ENCODE results near the gene EPHB1.

The EPHB1 gene

GRCh38 chr3:134854254-134854653, 59.2 kb downstream of the EPHB1 start:
- no peak for DNase-seq

DNA sequence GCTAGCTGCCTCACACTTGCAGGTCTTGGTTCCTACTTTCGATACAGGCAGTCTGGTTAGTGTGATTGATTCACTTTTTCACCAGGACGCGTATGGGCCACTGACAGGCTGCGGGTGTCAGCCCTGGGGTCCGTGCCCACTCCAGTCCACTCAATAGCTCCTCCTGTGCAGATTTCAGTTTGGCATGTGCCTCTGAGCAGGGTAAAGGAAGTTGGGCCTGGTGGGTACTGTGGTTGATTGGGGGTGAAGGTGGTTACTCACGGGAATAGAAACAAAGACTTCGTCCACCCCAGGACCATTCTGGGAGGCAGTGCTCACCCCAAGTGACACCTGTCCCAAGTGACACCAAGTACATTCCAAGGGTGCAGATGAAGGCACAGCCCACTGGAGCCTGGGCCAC, 62.3 kb downstream of the EPHB1 start:
- no peak for DNase-seq

DNA sequence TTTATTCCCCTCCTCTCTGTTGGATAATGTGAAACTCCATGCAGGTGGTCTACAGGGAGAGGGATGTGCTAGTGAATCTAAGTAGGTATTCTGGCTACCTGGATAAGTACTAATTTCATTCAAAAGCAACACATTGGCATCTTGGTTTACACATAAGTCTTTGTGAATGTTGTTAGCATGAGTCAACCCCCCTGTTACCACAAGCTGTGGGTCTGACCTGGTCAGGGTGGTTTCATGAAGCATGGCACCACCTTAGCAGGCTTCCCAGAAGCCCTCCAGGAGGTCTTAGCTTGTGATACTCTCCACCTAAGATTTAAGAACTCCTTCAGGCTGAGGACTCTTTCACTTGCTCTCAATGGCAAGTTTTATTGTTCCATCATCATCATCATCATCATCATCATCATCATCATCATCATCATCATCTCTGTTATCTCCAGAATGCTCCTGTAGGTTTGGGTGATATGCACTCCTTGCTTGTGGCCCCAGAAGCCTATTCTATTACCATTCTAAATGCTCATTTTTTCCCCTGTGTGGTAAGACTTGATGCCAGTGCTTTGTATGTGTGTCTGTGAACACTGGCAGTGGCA, 62.8 kb downstream of the EPHB1 start:
- DNase-seq = no peak

DNA sequence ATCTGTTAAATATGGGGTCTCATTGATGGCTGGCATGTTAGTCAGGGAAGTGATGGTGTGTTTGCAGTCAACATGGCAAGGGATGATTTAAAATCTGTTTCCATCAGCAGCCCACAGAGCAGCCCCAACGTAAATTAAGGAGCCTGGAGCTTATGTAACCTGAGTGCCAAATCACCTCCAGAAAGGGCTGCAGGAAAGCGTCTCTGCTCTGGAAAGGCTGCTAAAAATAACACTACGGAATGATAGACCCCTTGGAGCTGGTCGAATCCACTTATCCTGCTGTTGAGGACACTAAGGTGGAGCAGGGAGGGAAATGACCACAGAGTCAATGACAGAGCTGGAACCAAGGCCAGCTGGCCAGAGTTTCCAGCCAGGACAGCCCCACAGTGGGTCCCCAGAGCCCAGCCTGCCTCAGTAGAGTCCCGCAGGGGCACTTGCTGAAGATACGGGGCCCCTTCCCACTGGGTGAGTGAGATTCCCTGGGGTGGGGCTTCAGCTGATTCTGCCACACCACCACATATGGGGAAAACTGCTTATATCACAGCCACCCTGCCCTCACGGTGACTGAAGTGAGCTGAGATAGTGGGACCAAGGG, 63.5 kb downstream of the EPHB1 start:
- no peak for DNase-seq

DNA sequence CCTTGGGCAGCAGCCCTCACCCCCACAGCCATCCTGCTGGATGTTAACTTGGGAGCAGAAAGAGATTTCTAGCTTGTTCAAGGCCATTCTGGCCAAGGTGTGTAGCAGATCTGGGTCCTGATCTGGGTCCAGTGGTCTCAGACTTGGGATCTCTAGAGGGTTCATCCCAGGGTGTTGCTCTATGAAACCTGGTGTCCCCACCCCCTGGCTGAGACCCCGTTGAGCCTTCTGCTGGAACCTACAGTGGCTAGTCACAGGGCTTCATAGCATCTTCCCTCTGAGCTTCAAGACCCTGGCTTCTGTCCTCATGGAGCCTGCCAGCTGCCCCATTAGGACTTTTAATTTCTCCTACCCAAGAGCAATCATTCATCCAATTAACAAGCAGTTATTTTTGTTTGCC, 64.3 kb downstream of the EPHB1 start:
- DNase-seq = no peak

GRCh38 chr3:134860141-134860540, 65.1 kb downstream of the EPHB1 start:
- no peak for DNase-seq

- DNase-seq = no peak
Measured at GRCh38 chr3:134863915-134864314, 68.9 kb downstream of the EPHB1 start.

- no peak for DNase-seq
Measured at GRCh38 chr3:134864636-134865035, 69.6 kb downstream of the EPHB1 start.

- no peak for DNase-seq
Measured at GRCh38 chr3:134867277-134867676, 72.2 kb downstream of the EPHB1 start.

- peak in 1 of 2 experiments; percentile 8 for DNase-seq
Measured at GRCh38 chr3:134869153-134869726, 74.2 kb downstream of the EPHB1 start.

DNA sequence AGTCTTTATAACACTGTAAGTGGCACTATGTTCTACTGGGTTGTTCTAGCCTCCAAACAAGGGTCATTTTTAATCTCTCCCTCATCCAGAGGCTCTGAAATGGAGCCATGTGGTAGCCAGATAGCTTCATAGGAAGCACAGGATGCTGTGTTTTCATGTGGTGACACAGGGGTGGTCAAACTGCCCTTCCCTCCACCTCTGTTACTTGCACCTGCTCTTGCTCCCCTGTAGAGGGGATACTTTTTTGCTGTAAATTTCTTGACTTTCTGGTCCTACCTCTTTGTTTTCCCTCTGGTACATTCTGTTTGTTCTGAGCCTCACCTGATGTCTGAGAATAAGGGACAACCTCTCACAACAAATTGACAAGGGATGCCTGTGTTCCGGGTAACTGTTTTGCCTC, 76.8 kb downstream of the EPHB1 start:
- no peak for DNase-seq

- DNase-seq = no peak
Measured at GRCh38 chr3:134872440-134873388, 77.7 kb downstream of the EPHB1 start.

DNA sequence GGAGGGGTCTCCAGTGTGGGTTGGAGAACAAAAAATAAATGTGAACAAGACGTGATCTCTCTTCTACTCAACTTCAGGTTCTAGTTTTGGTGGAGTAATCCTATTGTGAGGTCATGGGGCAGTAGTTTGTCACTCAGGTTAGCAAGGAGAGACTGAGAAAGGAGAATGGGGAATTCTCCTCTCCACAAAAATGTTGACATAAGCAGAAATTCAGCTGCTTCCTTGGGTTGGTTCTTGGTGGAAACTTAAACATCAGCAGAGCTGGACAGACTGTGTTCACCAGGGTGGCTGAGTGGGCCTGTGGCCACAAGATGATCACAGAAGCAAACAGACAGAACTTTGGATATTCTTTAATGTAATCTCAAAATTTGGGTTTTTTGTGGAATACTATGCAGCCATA, 78.7 kb downstream of the EPHB1 start:
- no peak for DNase-seq

GRCh38 chr3:134874737-134875413, 79.8 kb downstream of the EPHB1 start:
- peak; percentile 48 to 71 for DNase-seq

DNA sequence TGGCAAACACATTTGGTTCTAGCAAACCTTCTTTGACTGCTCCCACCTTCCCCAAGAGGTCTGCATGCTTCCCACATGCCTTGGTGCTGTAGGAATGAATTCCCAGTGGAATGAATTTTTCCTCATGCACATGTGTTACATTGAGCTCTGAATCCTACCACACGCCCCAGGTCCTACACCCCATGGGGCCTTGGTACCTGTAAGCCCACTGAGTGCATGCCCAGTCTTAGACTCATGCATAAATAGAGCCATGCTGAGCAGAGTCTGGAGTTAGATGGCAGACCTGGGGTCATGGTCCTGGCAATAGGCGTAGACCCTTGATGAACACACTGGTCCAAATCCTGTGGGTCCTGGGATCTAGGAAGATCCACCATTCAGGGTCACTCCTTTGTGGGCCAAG, 81.8 kb downstream of the EPHB1 start:
- DNase-seq = no peak

DNA sequence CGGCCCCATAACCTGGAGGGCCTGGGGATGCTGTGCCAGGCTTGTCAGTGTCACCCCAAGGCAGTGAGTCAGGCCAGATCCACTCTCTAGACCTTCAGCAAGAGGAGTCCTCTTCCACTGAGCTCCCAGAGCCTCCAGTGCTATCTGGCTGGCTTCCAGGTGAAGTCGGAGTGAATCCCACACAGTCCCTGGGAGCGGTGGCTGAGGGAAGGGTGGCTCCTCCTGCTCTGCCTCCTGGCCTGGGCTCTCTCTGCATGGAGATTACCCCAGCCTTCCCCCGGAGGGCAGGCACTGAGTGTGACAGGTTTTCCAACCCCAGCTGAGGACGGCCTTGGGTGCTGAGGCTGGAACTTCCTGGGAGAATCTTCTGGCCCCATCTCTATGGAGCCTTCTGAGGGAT, 82.7 kb downstream of the EPHB1 start:
- peak in 1 of 2 experiments; percentile 9 for DNase-seq

GRCh38 chr3:134879990-134880389, 84.9 kb downstream of the EPHB1 start:
- DNase-seq = peak; percentile 70 to 78

DNA sequence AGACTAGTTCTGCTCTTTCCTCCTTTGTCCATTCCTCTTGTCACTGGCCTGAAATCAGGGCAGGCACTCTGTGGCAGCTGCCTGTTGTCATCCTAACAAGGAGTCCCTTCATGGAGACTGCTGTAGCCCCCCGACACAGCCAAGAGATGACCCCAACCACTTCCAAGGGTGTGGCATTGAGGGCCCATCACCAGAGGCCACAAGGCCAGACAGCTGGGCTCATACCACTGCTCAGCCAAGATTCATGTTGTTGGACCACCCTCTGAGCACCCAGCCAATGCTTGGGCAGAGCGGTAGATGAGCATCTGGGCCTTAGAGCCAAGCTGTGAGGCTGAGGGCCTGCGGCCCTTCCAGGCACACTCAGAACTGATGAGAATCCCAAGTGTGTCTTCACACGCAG, 85.4 kb downstream of the EPHB1 start:
- no peak for DNase-seq

GRCh38 chr3:134881305-134881704, 86.2 kb downstream of the EPHB1 start:
- no peak for DNase-seq

GRCh38 chr3:134883697-134884385, 88.8 kb downstream of the EPHB1 start:
- DNase-seq = no peak

DNA sequence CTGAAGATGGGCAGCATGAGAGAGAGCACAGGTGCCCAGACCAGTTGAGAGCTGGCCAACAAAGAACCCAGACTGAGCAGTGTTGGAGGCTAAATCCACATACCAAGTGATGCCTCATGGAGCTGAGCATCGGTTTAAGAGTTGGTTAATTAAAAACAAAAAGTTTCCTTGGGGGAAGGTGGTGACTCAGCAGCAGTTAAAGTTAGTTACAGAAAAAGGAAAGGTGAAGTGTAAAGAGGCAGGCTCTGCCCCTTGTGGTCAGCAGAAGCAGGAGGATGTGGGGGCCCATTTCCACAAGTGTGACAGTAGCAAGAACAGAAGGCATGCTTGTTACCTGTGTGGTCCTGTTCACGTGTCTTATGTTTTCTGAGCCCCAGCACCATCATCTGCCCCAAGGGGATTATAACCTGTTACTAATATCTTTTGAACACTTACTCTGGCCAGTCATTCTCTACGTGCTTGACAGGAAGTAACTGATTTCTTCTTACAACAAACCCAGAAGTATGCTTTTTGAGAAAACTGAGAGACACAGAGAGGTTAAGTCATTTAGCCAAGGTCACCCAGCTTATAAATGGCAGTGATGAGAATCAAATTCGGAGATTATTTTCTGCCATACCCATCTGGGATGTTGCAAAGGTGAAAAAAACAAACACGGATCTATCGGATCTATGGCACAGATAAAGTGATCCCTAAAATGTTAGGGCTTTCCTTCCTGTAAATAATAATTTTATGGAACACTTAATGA, 91.0 kb downstream of the EPHB1 start:
- no peak for DNase-seq

GRCh38 chr3:134886991-134887390, 91.9 kb downstream of the EPHB1 start:
- no peak for DNase-seq
